ENCODE data around the gene ABHD17C. TPM values are rescaled to one million over a fixed set of nuclear protein-coding genes. Genes with fewer than 3 reads are reported as not detected.

The ABHD17C gene
- total and polyA plus RNA-seq, 8 donors, result 2.0 to 7.9 (median 4.3) TPM

GRCh38 chr15:80699981-80700380 is 4.9 kb downstream of the ABHD17C start:
- Histone ChIP-seq H3K4me1 (peaks cover 0 to 5% (median 0%) of the 10 kb centered on the region in 3 donors), H3K4me3 (no peak overlapping the region), H3K27ac (no peak overlapping the region), H3K36me3 (no peaks in the 10 kb centered on the region), H3K9me3 (no peaks in the 10 kb centered on the region), H3K27me3 (no peaks in the 10 kb centered on the region)
- 92 to 95% methylated on average over 1 of the region's 1 CpG for WGBS, 2 donors
- intact Hi-C loops (cut with DNase I), result no loop called here
- FAIRE-seq (no peak), ATAC-seq (no peak), DNase-seq (no peak)
- TF ChIP-seq CTCF (IDR thresholded peaks at IDR 0.05), result no peak

GRCh38 chr15:80701676-80702311 is 6.7 kb downstream of the ABHD17C start:
- WGBS, 2 donors, result 54 to 59% methylated on average over 7 of the region's 7 CpGs
- H3K9me3 ChIP-seq, result no peaks in the 10 kb centered on the region
- FAIRE-seq (no peak), ATAC-seq (no peak), DNase-seq (no peak)
- no peaks in the 10 kb centered on the region for H3K36me3 ChIP-seq
- no peak overlapping the region for H3K4me3 ChIP-seq
- intact Hi-C loops (cut with DNase I), result no loop called here
- no peak for TF ChIP-seq CTCF (IDR thresholded peaks at IDR 0.05)
- H3K27me3 ChIP-seq, result no peaks in the 10 kb centered on the region
- H3K4me1 ChIP-seq, result peaks cover 0 to 5% (median 0%) of the 10 kb centered on the region in 3 donors
- no peak overlapping the region for H3K27ac ChIP-seq

GRCh38 chr15:80703081-80703480 is 8.0 kb downstream of the ABHD17C start:
- Histone ChIP-seq H3K27ac (no peak overlapping the region), H3K27me3 (no peaks in the 10 kb centered on the region), H3K4me1 (no peaks in the 10 kb centered on the region), H3K4me3 (no peak overlapping the region), H3K36me3 (no peaks in the 10 kb centered on the region), H3K9me3 (no peaks in the 10 kb centered on the region)
- no peak for DNase-seq
- WGBS, 2 donors, result 91 to 94% methylated on average over 5 of the region's 5 CpGs
- TF ChIP-seq CTCF (IDR thresholded peaks at IDR 0.05), result no peak
- ATAC-seq, result no peak
- intact Hi-C loops (cut with DNase I), result no loop called here
- FAIRE-seq, result no peak

GRCh38 chr15:80703965-80704364 is 8.9 kb downstream of the ABHD17C start:
- TF ChIP-seq CTCF (IDR thresholded peaks at IDR 0.05), result no peak
- no peaks in the 10 kb centered on the region for H3K9me3 ChIP-seq
- DNase-seq (no peak), ATAC-seq (no peak), FAIRE-seq (no peak)
- H3K27ac ChIP-seq, result no peak overlapping the region
- no peak overlapping the region for H3K4me3 ChIP-seq
- H3K27me3 ChIP-seq, result no peaks in the 10 kb centered on the region
- H3K4me1 ChIP-seq, result no peaks in the 10 kb centered on the region
- 91 to 99% methylated on average over 3 of the region's 3 CpGs for WGBS, 2 donors
- H3K36me3 ChIP-seq, result no peaks in the 10 kb centered on the region
- intact Hi-C loops (cut with DNase I), result no loop called here

GRCh38 chr15:80706161-80706560 is 11.1 kb downstream of the ABHD17C start:
- no peak overlapping the region for H3K27ac ChIP-seq
- H3K27me3 ChIP-seq, result no peaks in the 10 kb centered on the region
- 70 to 71% methylated on average over 8 of the region's 8 CpGs for WGBS, 2 donors
- no peaks in the 10 kb centered on the region for H3K9me3 ChIP-seq
- H3K4me1 ChIP-seq, result no peaks in the 10 kb centered on the region
- no peak for TF ChIP-seq CTCF (IDR thresholded peaks at IDR 0.05)
- no peak overlapping the region for H3K4me3 ChIP-seq
- FAIRE-seq, result no peak
- intact Hi-C loops (cut with DNase I), result no loop called here
- no peak for ATAC-seq
- DNase-seq, result no peak
- no peaks in the 10 kb centered on the region for H3K36me3 ChIP-seq

All from pancreas (tissue), 10 donors.